CD14-positive monocyte (primary cell): Measurements from ENCODE around the gene TMEM88. TPM values are rescaled to one million over a fixed set of nuclear protein-coding genes. Genes with fewer than 3 reads are reported as not detected.

Source experiments
- DNase-seq, 3 donors: peaks; one replicate each; pipeline ENCODE4 v3.0.0-alpha.2; 2011 to 2022
- H2AFZ ChIP-seq: 2 replicates; pipeline ENCODE4 v1.6.0; 2012; ENCODE audit warnings: mild to moderate bottlenecking, low read depth, low read length, inconsistent platforms; ENCODE audit not compliant: insufficient read depth, poor library complexity, severe bottlenecking
- H3K27ac ChIP-seq, 2 donors: 1 replicate in 1 of 2; 2 replicates in 1 of 2; pipeline ENCODE4 v1.5.1; 2012 to 2013; ENCODE audit warnings: low read length in 2 of 2, control low read depth in 1 of 2, inconsistent platforms in 1 of 2, low read depth in 1 of 2, mild to moderate bottlenecking in 1 of 2
- H3K27me3 ChIP-seq, 2 donors: one replicate each; pipeline versions ENCODE4 v1.6.0 to v1.6.1; 2011 to 2013; ENCODE audit warnings: low read length in 2 of 2; ENCODE audit not compliant: control insufficient read depth in 2 of 2, insufficient read depth in 2 of 2
- H3K36me3 ChIP-seq, 2 donors: replicated peaks in 1 of 2; 1 replicate in 1 of 2; 2 replicates in 1 of 2; pipeline versions ENCODE4 v1.5.1 to v1.6.1; 2012 to 2013; ENCODE audit warnings: low read length in 2 of 2, control low read depth in 1 of 2, inconsistent platforms in 1 of 2, mild to moderate bottlenecking in 1 of 2; ENCODE audit not compliant: insufficient read depth in 2 of 2, control insufficient read depth in 1 of 2
- H3K4me1 ChIP-seq, 2 donors: 1 replicate in 1 of 2; 2 replicates in 1 of 2; pipeline versions ENCODE4 v1.5.1 to v1.6.1; 2012 to 2013; ENCODE audit warnings: low read length in 2 of 2, control low read depth in 1 of 2, inconsistent platforms in 1 of 2, mild to moderate bottlenecking in 1 of 2, moderate library complexity in 1 of 2; ENCODE audit not compliant: insufficient read depth in 2 of 2, control insufficient read depth in 1 of 2
- H3K4me2 ChIP-seq: replicated peaks from 2 replicates; pipeline ENCODE3; 2012; ENCODE audit warnings: low read length, moderate library complexity, mild to moderate bottlenecking; ENCODE audit not compliant: poor library complexity, severe bottlenecking; ENCODE audit errors: extremely low read depth
- H3K4me3 ChIP-seq, 3 experiments: fragments of 200-600 bp in 1 of 3; sonication (generic) in 1 of 3; replicated peaks in 1 of 3; 1 replicate in 2 of 3; 2 replicates in 1 of 3; pipeline ENCODE4 v1.5.1; 2011 to 2013; ENCODE audit warnings: low read length in 3 of 3, mild to moderate bottlenecking in 3 of 3, control low read depth in 2 of 3, low read depth in 2 of 3, inconsistent platforms in 1 of 3, moderate library complexity in 1 of 3
- H3K79me2 ChIP-seq: 2 replicates; pipeline ENCODE4 v1.6.0; 2012; ENCODE audit warnings: mild to moderate bottlenecking, control low read depth, inconsistent platforms, low read length, moderate library complexity; ENCODE audit not compliant: insufficient read depth
- H3K9ac ChIP-seq: 2 replicates; pipeline ENCODE4 v1.6.0; 2017; ENCODE audit warnings: low read length, mild to moderate bottlenecking; ENCODE audit not compliant: insufficient read depth, poor library complexity, severe bottlenecking
- H3K9me3 ChIP-seq, 2 donors: replicated peaks in 1 of 2; 1 replicate in 1 of 2; 2 replicates in 1 of 2; pipeline versions ENCODE4 v1.5.1 to v1.6.1; 2012 to 2013; ENCODE audit warnings: low read length in 2 of 2, control low read depth in 1 of 2; ENCODE audit not compliant: control insufficient read depth in 1 of 2, insufficient read depth in 1 of 2
- H4K20me1 ChIP-seq: 2 replicates; pipeline ENCODE4 v1.6.0; 2012; ENCODE audit warnings: mild to moderate bottlenecking, low read length, control low read depth, moderate library complexity; ENCODE audit not compliant: insufficient read depth
- H3K27ac Mint-ChIP-seq, 7 donors: one replicate each; pipeline ENCODE4 v1.8.0; 2020; ENCODE audit warnings: mild to moderate bottlenecking in 7 of 7, mixed read lengths in 7 of 7, moderate library complexity in 6 of 7, inconsistent platforms in 2 of 7
- H3K27me3 Mint-ChIP-seq, 3 donors: one replicate each; pipeline ENCODE4 v1.8.0; 2021 to 2022; ENCODE audit warnings: low read depth in 3 of 3, mild to moderate bottlenecking in 3 of 3, mixed read lengths in 3 of 3, moderate library complexity in 3 of 3, inconsistent platforms in 1 of 3
- H3K36me3 Mint-ChIP-seq, 2 donors: one replicate each; pipeline ENCODE4 v1.8.0; 2020; ENCODE audit warnings: mixed read lengths in 2 of 2, inconsistent platforms in 1 of 2, mild to moderate bottlenecking in 1 of 2
- H3K4me1 Mint-ChIP-seq: one replicate; pipeline ENCODE4 v1.8.0; 2020; ENCODE audit warnings: mild to moderate bottlenecking, mixed read lengths
- H3K4me3 Mint-ChIP-seq, 2 donors: one replicate each; pipeline ENCODE4 v1.8.0; 2020; ENCODE audit warnings: mild to moderate bottlenecking in 2 of 2, mixed read lengths in 2 of 2, moderate library complexity in 1 of 2
- H3K9me3 Mint-ChIP-seq, 7 donors: one replicate each; pipeline ENCODE4 v1.8.0; 2020 to 2022; ENCODE audit warnings: mixed read lengths in 7 of 7, mild to moderate bottlenecking in 6 of 7, moderate library complexity in 6 of 7, inconsistent platforms in 2 of 7
- WGBS: methylation state at CpG from one replicate; pipeline ENCODE4 v1.1.5; 2013; ENCODE audit warnings: missing lambda C conversion rate; ENCODE audit not compliant: insufficient coverage; 5-methylcytosine and 5-hydroxymethylcytosine counted together
- intact Hi-C, 2 donors: fragments of 100-400 bp; cut with micrococcal nuclease; formaldehyde crosslinking; loops; one replicate each; pipeline versions ENCODE4 v1.15.0 to v1.15.1; 2023
- polyA plus RNA-seq, 3 donors: library from polyadenylated mRNA; depleted of rRNA in 1 of 3; unstranded in 2 of 3; stranded (reverse) in 1 of 3; fragments of 300-500 nt in 2 of 3; fragments of >200 nt in 1 of 3; fragmentation: Illumina TruSeq in 2 of 3; gene quantifications; 1 replicate in 2 of 3; 2 replicates in 1 of 3; pipeline ENCODE4 v1.2.3, GENCODE V29; 2012 to 2021
- TF ChIP-seq, protein P1 (sequence below): fragments of 200-600 bp; IDR thresholded peaks from one replicate; pipeline ENCODE4 v1.8.0; 2022; ENCODE audit warnings: antibody characterized with exemption, mild to moderate bottlenecking

Gene TMEM88
- polyA plus RNA-seq, 3 donors: 10.2 TPM; not detected in 2

DNA sequence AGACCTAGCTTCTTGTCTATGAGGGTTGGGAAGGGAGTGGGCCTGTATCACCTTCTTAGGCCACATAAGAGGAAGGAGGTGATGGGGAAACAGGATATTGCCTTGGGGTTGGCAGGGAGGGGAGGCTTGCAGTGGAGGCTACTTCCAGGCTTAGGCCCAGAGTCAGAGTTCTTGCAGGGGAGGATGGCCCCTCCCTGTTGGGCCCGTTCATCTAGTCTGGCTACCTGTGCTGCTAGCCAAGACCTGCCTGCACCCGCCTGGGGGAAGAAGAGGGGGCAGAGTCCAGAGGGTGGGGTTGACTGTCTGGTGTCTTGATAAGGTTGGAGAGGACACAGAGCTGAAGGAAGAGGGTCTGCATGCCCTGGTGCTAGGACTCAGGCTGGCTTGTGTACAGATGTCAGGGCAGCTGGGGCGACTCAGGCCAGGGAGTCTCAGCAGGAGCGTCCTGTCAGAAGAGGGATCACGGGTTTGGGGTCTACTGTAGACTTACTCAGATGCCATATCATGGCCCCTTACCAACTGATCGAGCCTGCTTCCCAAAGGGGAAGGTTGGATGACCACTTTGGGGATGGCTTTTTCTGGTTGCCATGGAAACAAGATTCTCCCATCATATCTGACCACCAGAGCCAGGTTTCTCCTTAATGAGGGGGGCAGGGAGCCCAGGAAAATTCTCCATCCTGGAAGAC is 15.5 kb upstream of the TMEM88 start:
- Histone ChIP-seq H2AFZ (no peak overlapping the region), H3K4me2 (peak overlapping the region; percentile 78), H4K20me1 (peaks cover 7% of the 10 kb centered on the region), H3K9me3 (no peaks in the 10 kb centered on the region), H3K27ac (peak overlapping the region; percentile 96 to 100), H3K36me3 (peaks cover 0 to 3% of the 10 kb centered on the region in 2 donors), H3K27me3 (no peaks in the 10 kb centered on the region), H3K79me2 (peaks cover 59% of the 10 kb centered on the region), H3K9ac (peak overlapping the region; percentile 68), H3K4me1 (peaks cover 64 to 65% of the 10 kb centered on the region in 2 donors), H3K4me3 (peak overlapping the region; percentile 54 to 92 (median 57))
- WGBS: 11% methylated on average over 3 of the region's 6 CpGs
- H3K27ac Mint-ChIP-seq: peak overlapping the region; percentile 97 to 100 (median 100)
- H3K4me1 Mint-ChIP-seq: peaks cover 53% of the 10 kb centered on the region
- peaks cover 17 to 27% of the 10 kb centered on the region in 2 donors for H3K36me3 Mint-ChIP-seq
- H3K27me3 Mint-ChIP-seq: peaks cover 0 to 15% (median 6%) of the 10 kb centered on the region in 3 donors
- peak overlapping the region; percentile 88 to 98 for H3K4me3 Mint-ChIP-seq
- TF ChIP-seq, protein P1, sequence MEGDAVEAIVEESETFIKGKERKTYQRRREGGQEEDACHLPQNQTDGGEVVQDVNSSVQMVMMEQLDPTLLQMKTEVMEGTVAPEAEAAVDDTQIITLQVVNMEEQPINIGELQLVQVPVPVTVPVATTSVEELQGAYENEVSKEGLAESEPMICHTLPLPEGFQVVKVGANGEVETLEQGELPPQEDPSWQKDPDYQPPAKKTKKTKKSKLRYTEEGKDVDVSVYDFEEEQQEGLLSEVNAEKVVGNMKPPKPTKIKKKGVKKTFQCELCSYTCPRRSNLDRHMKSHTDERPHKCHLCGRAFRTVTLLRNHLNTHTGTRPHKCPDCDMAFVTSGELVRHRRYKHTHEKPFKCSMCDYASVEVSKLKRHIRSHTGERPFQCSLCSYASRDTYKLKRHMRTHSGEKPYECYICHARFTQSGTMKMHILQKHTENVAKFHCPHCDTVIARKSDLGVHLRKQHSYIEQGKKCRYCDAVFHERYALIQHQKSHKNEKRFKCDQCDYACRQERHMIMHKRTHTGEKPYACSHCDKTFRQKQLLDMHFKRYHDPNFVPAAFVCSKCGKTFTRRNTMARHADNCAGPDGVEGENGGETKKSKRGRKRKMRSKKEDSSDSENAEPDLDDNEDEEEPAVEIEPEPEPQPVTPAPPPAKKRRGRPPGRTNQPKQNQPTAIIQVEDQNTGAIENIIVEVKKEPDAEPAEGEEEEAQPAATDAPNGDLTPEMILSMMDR: no peak
- DNase-seq: peak; percentile 80 to 86 (median 85)
- intact Hi-C loops: loop anchor here in 1 of 2 donors (10.0 kb wide), 1 partner anchor 315 kb away; the partner anchor contains the start of gene PER1
- H3K9me3 Mint-ChIP-seq: peaks cover 0 to 5% (median 0%) of the 10 kb centered on the region in 7 donors

DNA sequence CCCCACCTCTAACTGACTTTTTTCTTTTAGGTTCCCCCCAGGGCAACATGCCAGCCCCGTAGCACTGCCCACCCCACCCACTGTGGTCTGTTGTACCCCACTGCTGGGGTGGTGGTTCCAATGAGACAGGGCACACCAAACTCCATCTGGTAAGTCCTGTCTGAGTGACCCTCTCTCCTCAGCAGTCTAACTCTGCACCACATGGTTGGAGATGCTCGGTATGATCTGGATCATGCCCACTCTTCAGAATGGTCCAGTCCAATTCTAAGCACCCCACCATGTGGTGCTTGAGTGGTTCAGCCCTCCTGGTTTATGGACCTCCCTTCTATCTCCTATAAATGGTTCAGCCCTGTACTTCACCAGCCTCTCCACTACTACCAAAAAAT is 15.0 kb upstream of the TMEM88 start:
- TF ChIP-seq, protein P1: no peak
- intact Hi-C loops: loop anchor here (5.0 to 10.0 kb wide), 6 partner anchors 92 to 358 kb away; partner anchors contain the start of genes CD68 (in 2 of the 2), CNTROB (in 1 of the 2), PER1 (in 1 of the 2) and POLR2A (in 1 of the 2)
- Mint-ChIP-seq H3K9me3 (peaks cover 0 to 5% (median 0%) of the 10 kb centered on the region in 7 donors), H3K4me3 (peak overlapping the region; percentile 95 to 98), H3K27me3 (peaks cover 0 to 15% (median 6%) of the 10 kb centered on the region in 3 donors), H3K4me1 (peaks cover 49% of the 10 kb centered on the region), H3K36me3 (peaks cover 17 to 27% of the 10 kb centered on the region in 2 donors), H3K27ac (peak overlapping the region; percentile 97 to 100 (median 100))
- H3K27ac ChIP-seq: peak overlapping the region; percentile 96 to 100
- H3K9me3 ChIP-seq: no peaks in the 10 kb centered on the region
- peak overlapping the region in 1 of 3 experiments; percentile 92 for H3K4me3 ChIP-seq
- WGBS: no CpG with 5 or more reads among the region's 2 CpGs
- H3K9ac ChIP-seq: no peak overlapping the region
- H3K36me3 ChIP-seq: peaks cover 0 to 3% of the 10 kb centered on the region in 2 donors
- H4K20me1 ChIP-seq: peaks cover 12% of the 10 kb centered on the region
- H3K4me2 ChIP-seq: peak overlapping the region; percentile 78
- no peak overlapping the region for H2AFZ ChIP-seq
- DNase-seq: no peak
- peaks cover 64% of the 10 kb centered on the region for H3K79me2 ChIP-seq
- no peaks in the 10 kb centered on the region for H3K27me3 ChIP-seq
- H3K4me1 ChIP-seq: peaks cover 61% of the 10 kb centered on the region in 2 donors
